GM12891 (cell line): Measurements from ENCODE around the gene PHKA2.

ENCODE experiments used
- POLR2A ChIP-seq: IDR thresholded peaks from 2 replicates; pipeline ENCODE4 v1.6.1; 2011; ENCODE audit warnings: low read depth, low read length, control low read depth
- POLR2AphosphoS5 ChIP-seq: IDR thresholded peaks from 2 replicates; pipeline ENCODE4 v1.6.1; 2011; ENCODE audit warnings: low read depth, low read length, control low read depth
- POU2F2 ChIP-seq: IDR thresholded peaks from 2 replicates; pipeline ENCODE4 v1.6.1; 2011; ENCODE audit warnings: low read depth, mild to moderate bottlenecking, control low read depth, low read length, moderate library complexity
- SPI1 ChIP-seq: IDR thresholded peaks from 2 replicates; pipeline ENCODE4 v1.6.1; 2011; ENCODE audit warnings: low read depth, low read length, control low read depth
- TAF1 ChIP-seq: IDR thresholded peaks from 2 replicates; pipeline ENCODE4 v1.6.1; 2011; ENCODE audit warnings: low read depth, low read length, control low read depth

DNA sequence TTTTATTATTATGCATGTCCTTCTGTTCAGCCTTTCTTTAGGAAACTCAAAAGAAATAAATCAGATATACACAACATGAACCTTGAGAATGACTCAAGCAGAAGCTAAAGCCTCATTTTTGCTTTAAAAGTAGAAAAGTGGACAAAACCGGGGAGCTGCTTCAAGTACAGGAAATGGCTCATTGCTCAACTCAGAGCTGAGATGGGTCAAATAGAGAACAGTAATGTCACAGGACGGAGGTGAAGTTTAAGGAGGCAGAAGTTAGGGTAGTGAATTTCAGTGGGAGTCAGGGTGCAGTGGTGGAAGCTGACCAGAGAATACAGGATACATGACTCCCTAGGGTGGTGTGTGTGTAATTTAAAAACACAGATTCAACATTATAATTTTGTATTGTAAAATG lies 22.2 kb downstream of the PHKA2 start:
- no peak for TF ChIP-seq SPI1
- no peak for TF ChIP-seq POLR2A
- TF ChIP-seq POLR2AphosphoS5, result no peak
- no peak for TF ChIP-seq TAF1
- no peak for TF ChIP-seq POU2F2
